ENCODE measurements around the gene SARM1.

Gene SARM1

GRCh38 chr17:28341516-28341915, 30.0 kb upstream of the SARM1 start:
- Histone ChIP-seq H2AFZ (ENCODE audit: low read depth, low read length) (no peak overlapping the region), H3K9ac (ENCODE audit: low read length) (no peak overlapping the region), H3K27ac (ENCODE audit: low read length) (no peak overlapping the region), H3K79me2 (ENCODE audit: low read length) (peaks cover 5% of the 10 kb centered on the region), H3K36me3 (replicated peaks; ENCODE audit: low read depth, low read length) (peaks cover 33% of the 10 kb centered on the region), H3K9me3 (ENCODE audit: insufficient read depth, low read length) (no peaks in the 10 kb centered on the region), H3K4me2 (ENCODE audit: low read length) (no peak overlapping the region), H3K4me1 (ENCODE audit: low read length) (peaks cover 4% of the 10 kb centered on the region), H4K20me1 (ENCODE audit: insufficient read depth, low read length) (no peaks in the 10 kb centered on the region), H3K4me3 (ENCODE audit: low read length) (no peak overlapping the region), H3K27me3 (ENCODE audit: low read depth, low read length) (no peaks in the 10 kb centered on the region)
- TF ChIP-seq EZH2phosphoT487 (IDR thresholded peaks at IDR 0.05; ENCODE audit: low read depth) (no peak), CTCF (IDR thresholded peaks at IDR 0.05; ENCODE audit: low read depth, low read length) (no peak)

GRCh38 chr17:28342313-28342712, 29.2 kb upstream of the SARM1 start:
- no peaks in the 10 kb centered on the region for H3K4me1 ChIP-seq (ENCODE audit: low read length)
- no peaks in the 10 kb centered on the region for H3K27me3 ChIP-seq (ENCODE audit: low read depth, low read length)
- H3K36me3 ChIP-seq (replicated peaks; ENCODE audit: low read depth, low read length) = peaks cover 41% of the 10 kb centered on the region
- no peak overlapping the region for H3K27ac ChIP-seq (ENCODE audit: low read length)
- no peak overlapping the region for H3K4me3 ChIP-seq (ENCODE audit: low read length)
- no peaks in the 10 kb centered on the region for H3K79me2 ChIP-seq (ENCODE audit: low read length)
- no peaks in the 10 kb centered on the region for H4K20me1 ChIP-seq (ENCODE audit: insufficient read depth, low read length)
- H3K4me2 ChIP-seq (ENCODE audit: low read length) = no peak overlapping the region
- H2AFZ ChIP-seq (ENCODE audit: low read depth, low read length) = no peak overlapping the region
- TF ChIP-seq CTCF (IDR thresholded peaks at IDR 0.05; ENCODE audit: low read depth, low read length) = no peak
- no peak for TF ChIP-seq EZH2phosphoT487 (IDR thresholded peaks at IDR 0.05; ENCODE audit: low read depth)
- H3K9ac ChIP-seq (ENCODE audit: low read length) = no peak overlapping the region
- no peaks in the 10 kb centered on the region for H3K9me3 ChIP-seq (ENCODE audit: insufficient read depth, low read length)

GRCh38 chr17:28343491-28343932, 28.0 kb upstream of the SARM1 start:
- no peak overlapping the region for H3K4me2 ChIP-seq (ENCODE audit: low read length)
- peaks cover 49% of the 10 kb centered on the region for H3K36me3 ChIP-seq (replicated peaks; ENCODE audit: low read depth, low read length)
- no peaks in the 10 kb centered on the region for H3K9me3 ChIP-seq (ENCODE audit: insufficient read depth, low read length)
- H3K27ac ChIP-seq (ENCODE audit: low read length) = no peak overlapping the region
- TF ChIP-seq CTCF (IDR thresholded peaks at IDR 0.05; ENCODE audit: low read depth, low read length) (no peak), EZH2phosphoT487 (IDR thresholded peaks at IDR 0.05; ENCODE audit: low read depth) (no peak)
- no peaks in the 10 kb centered on the region for H3K79me2 ChIP-seq (ENCODE audit: low read length)
- no peak overlapping the region for H3K9ac ChIP-seq (ENCODE audit: low read length)
- H3K27me3 ChIP-seq (ENCODE audit: low read depth, low read length) = no peaks in the 10 kb centered on the region
- no peak overlapping the region for H3K4me3 ChIP-seq (ENCODE audit: low read length)
- no peak overlapping the region for H2AFZ ChIP-seq (ENCODE audit: low read depth, low read length)
- H4K20me1 ChIP-seq (ENCODE audit: insufficient read depth, low read length) = no peaks in the 10 kb centered on the region
- no peaks in the 10 kb centered on the region for H3K4me1 ChIP-seq (ENCODE audit: low read length)

- no peak overlapping the region for H3K4me3 ChIP-seq (ENCODE audit: low read length)
- no peak overlapping the region for H3K4me2 ChIP-seq (ENCODE audit: low read length)
- no peaks in the 10 kb centered on the region for H3K79me2 ChIP-seq (ENCODE audit: low read length)
- no peaks in the 10 kb centered on the region for H3K9me3 ChIP-seq (ENCODE audit: insufficient read depth, low read length)
- H2AFZ ChIP-seq (ENCODE audit: low read depth, low read length) = no peak overlapping the region
- no peaks in the 10 kb centered on the region for H4K20me1 ChIP-seq (ENCODE audit: insufficient read depth, low read length)
- peaks cover 52% of the 10 kb centered on the region for H3K36me3 ChIP-seq (replicated peaks; ENCODE audit: low read depth, low read length)
- H3K4me1 ChIP-seq (ENCODE audit: low read length) = no peaks in the 10 kb centered on the region
- H3K27ac ChIP-seq (ENCODE audit: low read length) = no peak overlapping the region
- no peaks in the 10 kb centered on the region for H3K27me3 ChIP-seq (ENCODE audit: low read depth, low read length)
- H3K9ac ChIP-seq (ENCODE audit: low read length) = no peak overlapping the region
- no peak for TF ChIP-seq CTCF (IDR thresholded peaks at IDR 0.05; ENCODE audit: low read depth, low read length)
- TF ChIP-seq EZH2phosphoT487 (IDR thresholded peaks at IDR 0.05; ENCODE audit: low read depth) = no peak
These were observed 27.5 kb upstream of the SARM1 start for GRCh38 chr17:28344011-28344410.
